ENCODE results near the gene TSPAN9.

The TSPAN9 gene

GRCh38 chr12:3307389-3307788 lies 230.2 kb downstream of the TSPAN9 start:
- no peak overlapping the region for H3K4me3 ChIP-seq (ENCODE audit: low read depth, low read length)
- no peak for DNase-seq (ENCODE audit: low read depth)
- TF ChIP-seq CTCF (IDR thresholded peaks at IDR 0.05; ENCODE audit: control insufficient read depth, extremely low read depth, insufficient read depth): no peak

GRCh38 chr12:3308063-3308462 lies 230.9 kb downstream of the TSPAN9 start:
- DNase-seq (ENCODE audit: low read depth): no peak
- H3K4me3 ChIP-seq (ENCODE audit: low read depth, low read length): no peak overlapping the region

GRCh38 chr12:3308609-3309008 lies 231.4 kb downstream of the TSPAN9 start:
- TF ChIP-seq CTCF (IDR thresholded peaks at IDR 0.05; ENCODE audit: control insufficient read depth, extremely low read depth, insufficient read depth): no peak
- no peak for DNase-seq (ENCODE audit: low read depth)
- no peak overlapping the region for H3K4me3 ChIP-seq (ENCODE audit: low read depth, low read length)

More at GRCh38 chr12:3308063-3308462, 230.9 kb downstream of the TSPAN9 start:
- no peak for TF ChIP-seq CTCF (IDR thresholded peaks at IDR 0.05; ENCODE audit: control insufficient read depth, extremely low read depth, insufficient read depth)

- no peak for DNase-seq (ENCODE audit: low read depth)
- TF ChIP-seq CTCF (IDR thresholded peaks at IDR 0.05; ENCODE audit: control insufficient read depth, extremely low read depth, insufficient read depth): no peak
- no peak overlapping the region for H3K4me3 ChIP-seq (ENCODE audit: low read depth, low read length)
These were observed 232.6 kb downstream of the TSPAN9 start for GRCh38 chr12:3309805-3310204.

- TF ChIP-seq CTCF (IDR thresholded peaks at IDR 0.05; ENCODE audit: control insufficient read depth, extremely low read depth, insufficient read depth): no peak
- no peak overlapping the region for H3K4me3 ChIP-seq (ENCODE audit: low read depth, low read length)
- no peak for DNase-seq (ENCODE audit: low read depth)
These were observed 233.3 kb downstream of the TSPAN9 start for GRCh38 chr12:3310271-3311026.

- no peak for TF ChIP-seq CTCF (IDR thresholded peaks at IDR 0.05; ENCODE audit: control insufficient read depth, extremely low read depth, insufficient read depth)
- H3K4me3 ChIP-seq (ENCODE audit: low read depth, low read length): no peak overlapping the region
- DNase-seq (ENCODE audit: low read depth): no peak
These were observed 233.8 kb downstream of the TSPAN9 start for GRCh38 chr12:3311027-3311402.

Data from LNCaP clone FGC (cell line).